ENCODE results near the gene FMNL2.

Gene FMNL2

GRCh38 chr2:152355409-152355831 lies 20.4 kb downstream of the FMNL2 start:
- H3K27ac ChIP-seq (ENCODE audit: extremely low read depth, low read depth, low read length), result no peak overlapping the region
- no peak overlapping the region for H3K4me3 ChIP-seq (ENCODE audit: low read depth, low read length)
- no peak for TF ChIP-seq ZNF544 (tag by site-specific recombination; IDR thresholded peaks at IDR 0.05)
- no peak for TF ChIP-seq EGR2 (tag by site-specific recombination; IDR thresholded peaks at IDR 0.05; ENCODE audit: low read depth)
- no peak for TF ChIP-seq ZXDB (tag by site-specific recombination; IDR thresholded peaks at IDR 0.05)
- TF ChIP-seq ZNF561 (tag by site-specific recombination; IDR thresholded peaks at IDR 0.05; ENCODE audit: borderline replicate concordance), result no peak
- TF ChIP-seq ZBTB49 (tag by site-specific recombination; IDR thresholded peaks at IDR 0.05; ENCODE audit: low read depth), result no peak
- no peak for TF ChIP-seq ZNF174 (tag by site-specific recombination; IDR thresholded peaks at IDR 0.05)
- TF ChIP-seq ZNF2 (tag by site-specific recombination; IDR thresholded peaks at IDR 0.05), result no peak
- TF ChIP-seq ZNF791 (tag by site-specific recombination; IDR thresholded peaks at IDR 0.05), result no peak
- no peak for TF ChIP-seq GLI2 (tag by site-specific recombination; IDR thresholded peaks at IDR 0.05; ENCODE audit: borderline replicate concordance, low read depth)
- TF ChIP-seq ZNF335 (tag by site-specific recombination; conservative IDR thresholded peaks at IDR 0.05), result no peak
- TF ChIP-seq ZFP69B (tag by site-specific recombination; IDR thresholded peaks at IDR 0.05), result no peak
- TF ChIP-seq SP2 (tag by site-specific recombination; IDR thresholded peaks at IDR 0.05), result no peak
- no peaks in the 10 kb centered on the region for H3K9me3 ChIP-seq (ENCODE audit: control insufficient read depth, insufficient read depth, low read depth, low read length)
- ChIA-PET POLR2A (no interaction called here), CTCF (interaction anchor here (1.2 kb wide), 1 partner anchor 20 kb away, joined by 4 read pairs; no protein-coding TSS in a partner anchor)
- peaks cover 10% of the 10 kb centered on the region for H3K4me1 ChIP-seq (ENCODE audit: control insufficient read depth, insufficient read depth, low read length)
- H3K36me3 ChIP-seq (ENCODE audit: control insufficient read depth in 2 of 2, insufficient read depth in 1 of 2, low read length in 2 of 2), result no peaks in the 10 kb centered on the region

- no peaks in the 10 kb centered on the region for H3K36me3 ChIP-seq (ENCODE audit: control insufficient read depth in 2 of 2, insufficient read depth in 1 of 2, low read length in 2 of 2)
Observed at GRCh38 chr2:152359573-152360363, 24.8 kb downstream of the FMNL2 start.

GRCh38 chr2:152363936-152364335 lies 29.0 kb downstream of the FMNL2 start:
- H3K4me3 ChIP-seq (ENCODE audit: low read depth, low read length), result no peak overlapping the region
- ChIA-PET POLR2A (no interaction called here), CTCF (no interaction called here)
- no peaks in the 10 kb centered on the region for H3K36me3 ChIP-seq (ENCODE audit: control insufficient read depth in 2 of 2, insufficient read depth in 1 of 2, low read length in 2 of 2)
- H3K4me1 ChIP-seq (ENCODE audit: control insufficient read depth, insufficient read depth, low read length), result peaks cover 12% of the 10 kb centered on the region
- H3K27ac ChIP-seq (ENCODE audit: extremely low read depth, low read depth, low read length), result no peak overlapping the region
- H3K9me3 ChIP-seq (ENCODE audit: control insufficient read depth, insufficient read depth, low read depth, low read length), result no peaks in the 10 kb centered on the region
- no peak for TF ChIP-seq ZNF639 (tag by site-specific recombination; IDR thresholded peaks at IDR 0.05)
- no peak for TF ChIP-seq ZNF624 (tag by site-specific recombination; IDR thresholded peaks at IDR 0.05)
- no peak for TF ChIP-seq SP2 (tag by site-specific recombination; IDR thresholded peaks at IDR 0.05)
- TF ChIP-seq ZNF302 (tag by site-specific recombination; IDR thresholded peaks at IDR 0.05; ENCODE audit: low read depth), result no peak
- TF ChIP-seq ZNF555 (tag by site-specific recombination; conservative IDR thresholded peaks at IDR 0.05), result no peak
- TF ChIP-seq PRDM1 (tag by site-specific recombination; IDR thresholded peaks at IDR 0.05), result no peak
- no peak for TF ChIP-seq PATZ1 (tag by site-specific recombination; IDR thresholded peaks at IDR 0.05)
- no peak for TF ChIP-seq ZSCAN18 (tag by site-specific recombination; IDR thresholded peaks at IDR 0.05)

More at GRCh38 chr2:152359573-152360363, 24.8 kb downstream of the FMNL2 start:
- Histone ChIP-seq H3K4me1 (ENCODE audit: control insufficient read depth, insufficient read depth, low read length) (peaks cover 6% of the 10 kb centered on the region), H3K27ac (ENCODE audit: extremely low read depth, low read depth, low read length) (no peak overlapping the region), H3K9me3 (ENCODE audit: control insufficient read depth, insufficient read depth, low read depth, low read length) (no peaks in the 10 kb centered on the region), H3K4me3 (ENCODE audit: low read depth, low read length) (no peak overlapping the region)
- TF ChIP-seq GFI1B (tag by site-specific recombination; IDR thresholded peaks at IDR 0.05), result no peak
- peak; percentile 40; the same call in 1 of the 2 replicates for TF ChIP-seq ZNF629 (tag by site-specific recombination; IDR thresholded peaks at IDR 0.05)
- TF ChIP-seq ATF2 (tag by site-specific recombination; IDR thresholded peaks at IDR 0.05; ENCODE audit: low read depth), result peak; percentile 57; the same call in 1 of the 2 replicates
- TF ChIP-seq ZNF10 (tag by site-specific recombination; IDR thresholded peaks at IDR 0.05), result peak; percentile 48; the same call in 1 of the 2 replicates
- CTCF ChIA-PET, result interaction anchor here (0.5 to 0.8 kb wide), 2 partner anchors 13 to 276 kb away, joined by 3 to 5 read pairs; no protein-coding TSS in a partner anchor
- POLR2A ChIA-PET, result no interaction called here

All from HEK293 (cell line).